Stimulated activated naive CD4-positive, alpha-beta T cell treated with Interleukin-2 at 50 U/mL for 16 hours (primary cell): ENCODE results near the gene DEPDC1B.
"Not testable (repeated sequence)": the region's sequence is repeated elsewhere in the genome, so short reads cannot be mapped to it uniquely, and the experiment has no call there.

ENCODE experiments used
- DNase-seq: peaks from one replicate; lab custom pipeline; 2025; lab: John Stamatoyannopoulos, UW

DEPDC1B gene

DNA sequence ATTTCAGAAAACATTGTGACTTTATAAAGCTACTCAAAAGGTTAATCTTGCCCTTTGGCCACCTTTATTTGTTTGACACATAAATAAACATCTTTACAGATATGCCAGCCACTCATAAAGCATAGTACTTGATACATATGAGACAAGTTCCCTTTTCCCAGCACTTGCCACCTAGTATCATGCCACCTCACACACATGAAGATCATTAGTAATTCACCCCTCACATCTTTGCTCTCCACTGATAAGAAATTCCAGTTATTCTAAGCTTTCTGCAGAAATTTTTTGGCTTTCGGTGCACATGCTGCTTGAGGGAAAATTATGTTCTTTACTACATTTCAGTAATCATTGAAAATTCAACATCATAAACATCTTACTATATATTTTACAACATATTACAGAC lies 59.1 kb downstream of the DEPDC1B start:
- no peak for DNase-seq

DNA sequence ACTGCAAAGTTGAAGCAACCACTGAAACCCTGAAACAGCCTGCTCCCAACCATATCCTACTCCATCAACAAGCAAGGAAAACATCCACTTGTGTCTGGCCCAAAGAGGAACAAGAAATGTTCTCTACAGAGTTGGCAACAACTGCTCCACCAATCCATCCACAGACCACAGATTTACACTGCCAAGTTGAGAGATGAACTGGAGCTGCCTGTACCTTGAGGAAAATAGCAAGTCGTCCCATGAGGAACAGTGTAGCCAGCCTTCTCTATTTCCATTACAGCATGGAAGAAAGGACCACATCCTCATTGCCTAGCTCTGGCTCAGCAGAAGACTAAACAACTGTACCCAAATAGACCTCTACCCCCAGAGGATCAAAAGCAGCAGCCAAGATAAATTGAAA lies 60.4 kb downstream of the DEPDC1B start:
- DNase-seq, result no peak

DNA sequence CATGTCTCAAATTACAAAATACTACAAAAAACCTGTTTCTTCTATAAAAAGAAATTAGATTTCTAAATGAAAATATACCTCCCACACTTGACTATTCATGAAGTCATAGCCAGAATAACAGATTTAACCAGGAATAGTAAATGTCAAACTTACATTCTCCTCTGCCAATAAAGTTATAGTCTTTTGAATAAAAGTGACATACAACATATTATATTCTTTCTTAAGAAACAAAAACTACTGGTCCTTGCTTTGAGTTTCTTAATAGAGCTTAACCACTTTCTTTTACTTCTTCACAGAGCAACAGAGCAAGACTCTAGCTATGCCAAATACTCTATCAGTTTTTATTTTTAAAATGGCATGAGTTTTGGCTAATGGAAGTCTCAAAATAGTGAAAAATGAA lies 61.7 kb downstream of the DEPDC1B start:
- DNase-seq, result no peak

DNA sequence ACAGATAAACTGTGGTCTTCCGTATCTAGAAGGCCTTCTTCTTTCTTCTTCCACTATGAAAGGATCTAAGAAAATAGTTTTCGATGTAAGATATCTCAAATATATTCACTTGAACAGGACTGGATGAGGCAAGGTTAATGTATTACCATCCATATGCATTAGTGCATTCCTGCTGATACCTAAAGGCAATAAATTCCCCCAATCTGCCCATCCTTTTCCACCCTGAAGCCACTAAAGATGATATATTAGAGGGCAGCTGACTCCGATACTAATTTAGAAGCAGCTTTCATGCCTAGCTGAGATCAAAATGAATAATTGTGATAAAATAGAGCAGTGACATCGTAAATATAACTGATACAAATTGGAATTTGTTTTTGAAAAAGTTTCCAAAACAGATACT lies 63.3 kb downstream of the DEPDC1B start:
- DNase-seq, result no peak

DNA sequence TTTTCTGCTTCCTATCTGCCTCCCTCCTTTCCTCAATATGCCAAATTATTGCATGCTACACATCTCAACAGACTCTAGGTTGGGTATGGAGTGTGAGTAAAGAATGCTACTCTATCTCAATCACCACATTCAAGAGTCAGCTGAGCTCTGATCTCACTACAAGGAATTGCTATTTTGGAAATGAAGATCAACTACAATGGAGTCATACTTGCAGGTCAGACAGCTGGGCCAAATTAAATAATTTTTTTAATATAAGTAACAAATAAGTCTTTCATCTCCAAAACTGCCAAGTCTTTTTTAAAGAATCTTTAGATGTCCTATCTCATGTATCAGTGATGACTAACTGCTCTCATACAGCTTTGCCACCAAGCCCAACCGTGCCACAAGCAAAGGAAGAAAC lies 64.0 kb downstream of the DEPDC1B start:
- no peak for DNase-seq

DNA sequence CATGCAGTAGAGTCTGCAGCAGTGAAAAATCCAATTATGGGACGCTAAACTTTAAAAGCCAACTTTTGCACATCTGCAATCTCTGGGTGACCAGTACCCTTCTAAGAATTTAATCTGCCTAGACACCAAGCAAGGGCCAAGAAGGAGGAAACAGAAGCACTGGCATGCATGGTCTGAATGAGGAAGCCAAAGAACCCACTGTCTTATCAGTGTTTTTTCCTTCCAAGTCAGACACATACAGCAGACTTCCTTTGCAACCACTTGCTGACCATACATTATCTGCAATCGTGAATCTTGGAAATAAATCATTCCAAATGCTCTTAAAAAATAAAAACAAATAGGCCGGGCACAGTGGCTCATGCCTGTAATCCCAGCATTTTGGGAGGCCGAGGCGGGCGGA lies 65.9 kb downstream of the DEPDC1B start:
- no peak for DNase-seq

DNA sequence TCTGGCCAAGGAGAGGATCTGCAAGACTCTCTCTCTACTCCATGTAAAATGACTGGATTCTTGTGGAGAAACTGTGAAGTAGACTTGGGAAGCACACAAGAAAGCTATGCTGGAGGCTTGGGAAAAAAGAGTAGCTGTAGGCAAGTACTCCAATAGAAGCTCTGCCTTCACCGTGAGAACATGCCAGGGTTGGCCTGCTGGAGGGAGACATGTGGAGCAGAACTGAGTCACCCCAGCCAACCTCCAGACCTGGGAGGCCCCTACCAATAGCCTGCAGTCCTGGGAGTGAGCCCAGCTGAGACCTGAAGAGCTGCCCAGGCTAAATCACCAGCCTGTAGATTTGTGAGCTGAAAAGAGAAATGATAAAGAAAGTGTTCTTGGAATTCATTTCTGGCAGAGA lies 66.6 kb downstream of the DEPDC1B start:
- no peak for DNase-seq

DNA sequence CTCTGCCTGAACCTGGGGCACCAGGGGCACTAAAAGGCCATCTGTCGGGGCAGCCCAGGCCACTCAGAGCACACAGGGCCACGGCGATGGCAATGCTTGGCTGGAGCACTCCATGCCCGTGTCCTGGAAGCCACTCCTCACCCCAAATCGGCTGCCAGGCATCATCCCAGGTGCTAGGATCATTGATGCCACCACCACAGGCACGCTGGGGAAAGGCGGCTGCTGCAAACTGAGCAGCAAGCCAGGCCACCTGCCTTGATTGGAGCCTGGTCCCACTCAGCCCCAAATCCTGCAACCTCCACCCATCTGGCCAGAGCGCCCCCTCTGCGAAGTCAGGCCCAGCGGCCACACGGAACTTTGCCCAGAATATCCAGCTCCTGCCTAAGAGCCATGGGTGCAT lies 67.8 kb downstream of the DEPDC1B start:
- no peak for DNase-seq

DNA sequence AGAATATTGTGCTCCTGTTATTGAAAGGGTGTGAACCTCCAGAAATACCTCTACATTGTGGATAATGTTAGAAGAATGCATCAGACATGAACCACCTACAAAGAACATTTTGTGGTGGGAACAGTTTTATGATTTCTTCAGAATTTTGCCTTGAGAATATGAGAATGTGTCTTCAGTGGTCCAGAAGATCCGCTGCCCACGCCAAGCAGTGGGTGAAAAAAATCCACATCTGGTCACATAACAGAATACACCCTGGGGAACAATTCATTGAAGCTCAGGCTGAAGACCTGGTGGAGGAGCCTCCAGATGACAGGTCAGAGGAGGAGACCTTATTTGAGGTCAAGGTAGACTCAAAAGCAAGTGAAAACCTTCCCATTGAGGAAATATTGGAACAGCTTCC lies 69.1 kb downstream of the DEPDC1B start:
- DNase-seq, result no peak

DNA sequence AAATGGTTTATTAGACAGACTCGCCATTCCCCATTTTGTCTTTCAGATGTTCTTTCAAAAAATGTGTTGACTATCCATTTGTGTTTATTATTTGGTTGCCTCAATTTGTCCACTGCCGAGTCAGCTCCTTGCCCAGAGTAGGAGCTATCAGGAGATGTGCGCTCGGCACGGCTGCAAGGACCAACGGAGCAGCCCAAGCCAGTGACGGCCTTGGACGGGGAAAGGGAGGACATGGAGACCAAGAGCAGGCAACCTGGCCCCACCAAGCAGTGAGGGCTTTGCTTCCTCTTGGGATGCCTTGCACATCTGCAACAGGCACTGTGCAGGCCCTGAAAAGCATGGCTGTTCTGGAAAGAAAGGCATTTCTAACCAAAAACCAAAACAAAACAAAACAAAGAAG lies 69.8 kb downstream of the DEPDC1B start:
- DNase-seq, result no peak

DNA sequence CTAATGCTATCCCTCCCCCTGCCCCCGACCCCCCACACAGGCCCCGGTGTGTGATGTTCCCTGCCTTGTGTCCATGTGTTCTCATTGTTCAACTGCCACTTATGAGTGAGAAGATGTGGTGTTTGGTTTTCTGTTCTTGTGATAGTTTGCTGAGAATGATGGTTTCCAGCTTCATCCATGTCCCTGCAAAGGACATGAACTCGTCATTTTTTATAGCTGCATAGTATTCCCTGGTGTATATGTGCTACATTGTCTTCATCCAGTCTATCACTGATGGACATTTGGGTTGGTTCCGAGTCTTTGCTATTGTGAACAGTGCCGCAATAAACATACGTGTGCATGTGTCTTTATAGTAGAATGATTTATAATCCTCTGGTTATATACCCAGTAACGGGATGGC lies 75.1 kb downstream of the DEPDC1B start:
- DNase-seq, result not testable (repeated sequence)

DNA sequence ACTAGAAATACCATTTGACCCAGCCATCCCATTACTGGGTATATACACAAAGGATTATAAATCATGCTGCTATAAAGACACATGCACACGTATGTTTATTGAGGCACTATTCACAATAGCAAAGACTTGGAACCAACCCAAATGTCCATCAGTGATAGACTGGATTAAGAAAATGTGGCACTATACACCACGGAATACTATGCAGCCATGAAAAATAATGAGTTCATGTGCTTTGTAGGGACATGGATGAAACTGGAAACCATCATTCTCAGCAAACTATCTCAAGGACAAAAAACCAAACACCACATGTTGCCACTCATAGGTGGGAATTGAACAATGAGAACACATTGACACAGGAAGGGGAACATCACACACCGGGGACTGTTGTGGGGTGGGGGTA lies 79.2 kb downstream of the DEPDC1B start:
- not testable (repeated sequence) for DNase-seq

DNA sequence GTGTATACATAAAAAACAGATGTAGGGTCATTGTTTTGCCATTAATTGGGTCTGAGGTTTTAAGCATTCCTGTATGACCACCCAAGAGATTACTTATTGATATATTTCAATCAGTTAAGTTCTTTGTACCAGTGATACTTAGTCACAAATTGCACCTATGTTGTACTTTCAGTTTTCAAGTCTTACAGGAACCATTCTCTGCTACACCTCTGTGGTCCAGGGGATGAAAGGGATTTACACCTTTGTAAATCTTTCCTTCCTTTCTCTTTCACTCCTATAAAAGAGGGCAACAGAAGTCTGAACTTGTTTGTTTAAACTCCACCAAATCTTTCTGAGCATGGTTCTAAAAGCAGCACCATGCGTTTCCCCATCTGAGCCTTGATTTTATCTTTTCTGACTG lies 86.1 kb downstream of the DEPDC1B start:
- no peak for DNase-seq

DNA sequence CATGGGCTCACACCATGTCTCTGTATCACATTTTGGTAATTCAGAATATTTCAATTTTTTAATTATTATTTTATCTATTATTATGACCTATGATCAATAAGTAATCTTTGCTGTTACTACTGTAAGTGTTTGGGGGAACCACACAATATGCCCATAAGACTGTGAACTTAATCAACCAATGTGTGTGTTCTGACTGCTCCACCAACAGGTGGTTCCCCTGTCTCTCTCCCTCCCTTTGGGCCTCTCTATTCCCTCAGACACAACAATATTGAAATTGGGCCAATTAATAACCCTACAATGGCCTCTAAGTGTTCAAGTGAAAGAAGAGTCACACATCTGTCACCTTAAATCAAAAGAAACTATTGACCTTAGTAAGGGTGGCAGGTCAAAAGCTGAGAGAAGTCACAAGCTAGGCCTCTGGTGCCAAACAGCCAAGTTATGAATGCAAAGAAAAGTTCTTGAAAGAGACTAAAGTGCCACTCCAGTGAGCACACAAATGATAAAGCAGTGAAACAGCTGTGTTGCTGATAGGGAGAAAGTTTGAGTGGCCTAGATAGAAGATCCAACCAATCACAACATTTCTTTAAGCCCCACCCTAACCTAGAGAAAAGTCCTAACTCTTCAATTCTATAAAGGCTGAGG lies 88.7 kb downstream of the DEPDC1B start:
- DNase-seq, result no peak

DNA sequence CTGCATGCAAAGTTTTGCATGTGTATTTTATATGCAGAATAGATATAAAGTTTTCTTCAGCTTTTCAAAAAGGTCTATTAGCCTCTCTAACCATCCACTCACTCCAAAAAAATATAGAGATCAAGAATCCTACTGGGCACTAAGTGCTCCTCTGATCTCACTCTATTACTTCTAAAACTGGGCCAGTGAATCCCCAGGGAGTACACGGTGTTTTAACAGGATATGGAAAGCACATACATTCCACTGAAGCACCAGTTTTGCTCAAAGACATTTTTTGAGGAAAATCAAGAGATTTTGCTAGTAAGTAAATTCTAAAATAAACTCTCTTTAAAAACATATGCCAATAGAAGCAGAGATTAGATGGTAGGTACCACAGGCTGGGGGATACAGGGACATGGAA lies 95.2 kb downstream of the DEPDC1B start:
- no peak for DNase-seq

DNA sequence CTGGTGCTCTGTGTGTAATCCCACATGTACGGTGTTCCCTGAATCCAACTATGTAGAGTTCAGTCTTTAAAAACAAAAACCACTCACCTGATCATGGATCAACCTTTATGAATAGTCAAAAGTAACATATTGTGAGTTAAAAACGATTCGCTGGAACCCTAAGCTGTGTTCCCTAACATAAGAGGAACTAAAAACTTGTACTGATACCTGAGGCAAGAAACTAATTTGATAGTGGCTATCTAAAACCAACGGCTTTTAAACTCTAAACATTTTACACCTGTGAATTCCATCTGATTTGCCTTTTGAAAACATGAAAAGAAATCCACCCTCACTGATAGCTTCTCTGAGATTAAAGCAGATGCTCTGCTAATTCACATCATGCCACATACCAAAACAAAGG lies 101.5 kb downstream of the DEPDC1B start:
- no peak for DNase-seq

DNA sequence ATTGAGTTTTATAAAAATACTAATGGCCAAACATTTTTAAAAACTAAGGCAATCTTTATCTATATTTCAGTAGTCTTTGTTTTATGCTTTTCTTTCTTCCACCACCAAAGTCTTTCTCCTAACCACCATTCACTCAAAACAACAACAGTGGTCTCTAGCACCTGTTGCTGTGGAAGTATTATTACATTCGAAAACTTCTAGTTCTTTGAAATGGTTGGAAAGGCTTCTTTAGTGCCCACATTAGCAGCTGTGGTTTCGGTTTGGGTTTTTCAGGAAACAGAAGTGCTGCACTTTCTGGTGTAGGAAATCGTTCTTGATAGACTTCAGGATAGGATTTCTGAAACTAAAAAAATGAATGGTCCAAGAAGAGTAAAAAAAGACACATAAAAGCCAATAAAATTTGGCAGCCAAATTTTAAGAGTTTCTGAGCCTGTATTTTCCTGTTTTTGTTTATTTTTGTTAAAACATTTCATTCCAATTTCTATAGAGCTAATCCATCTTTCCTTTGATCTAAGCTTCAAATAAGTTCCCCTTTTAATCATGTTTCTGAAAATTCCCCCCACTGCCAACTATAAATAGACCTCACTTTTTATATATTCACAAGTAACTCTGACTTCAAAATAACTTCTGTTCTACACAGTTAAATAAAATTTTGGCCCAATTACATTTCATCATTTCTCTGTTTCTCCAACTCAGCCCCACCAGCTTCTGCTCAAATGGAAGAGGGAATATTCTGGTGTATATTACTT lies 102.2 kb downstream of the DEPDC1B start:
- DNase-seq, result no peak

DNA sequence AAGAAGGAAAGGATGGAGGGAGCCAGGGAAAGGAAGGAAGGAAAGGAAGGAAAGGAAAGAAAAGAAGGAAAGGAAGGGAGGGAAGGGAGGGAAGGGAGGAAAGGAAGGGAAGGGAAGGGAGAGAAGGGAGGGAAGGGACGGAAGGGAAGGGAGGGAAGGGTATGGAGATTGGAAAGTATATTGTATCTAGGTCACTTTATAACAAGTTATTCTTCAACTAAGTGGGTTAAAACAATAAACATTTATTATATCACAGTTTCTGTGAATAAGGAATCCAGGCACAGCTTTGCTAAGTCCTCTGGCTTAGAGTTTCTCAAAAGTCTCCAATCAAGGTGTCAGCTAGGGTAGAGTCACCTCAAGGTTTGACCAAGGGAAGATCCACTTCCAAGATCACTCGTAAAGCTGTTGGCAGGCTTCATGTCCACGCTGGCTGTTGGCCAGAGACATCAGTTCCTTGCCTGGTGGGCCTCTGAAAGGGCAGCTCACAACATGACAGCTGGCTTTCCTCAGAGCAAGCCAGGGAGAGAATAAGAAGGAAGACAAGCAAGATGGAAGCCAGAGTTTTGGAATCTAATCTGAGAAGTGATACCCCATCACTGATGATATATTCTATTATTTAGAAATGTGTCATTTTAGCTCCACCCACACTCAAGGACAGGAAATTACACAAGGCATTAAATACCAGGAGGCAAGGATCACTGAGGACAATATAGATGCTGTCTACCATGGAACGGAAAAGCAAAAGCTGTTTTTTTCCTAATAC lies 105.1 kb downstream of the DEPDC1B start:
- DNase-seq, result no peak

DNA sequence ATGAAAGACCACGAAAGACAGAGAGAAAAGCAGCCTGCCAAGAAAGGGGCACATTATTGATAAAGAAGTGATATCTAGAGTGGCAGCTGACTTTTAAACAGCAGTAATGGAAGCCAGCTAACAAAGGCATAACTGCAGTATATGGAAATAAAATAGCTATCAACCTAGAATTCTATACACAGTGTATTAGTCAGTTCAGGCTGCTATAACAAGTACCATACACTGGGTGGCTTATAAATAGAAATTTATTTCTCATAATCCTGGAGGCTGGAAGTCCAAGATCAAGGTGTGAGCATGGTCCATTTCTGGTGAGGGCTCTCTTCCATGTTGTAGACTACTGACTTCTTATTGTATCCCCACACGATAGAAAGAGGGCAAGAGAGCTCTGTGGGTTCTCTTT lies 109.8 kb downstream of the DEPDC1B start:
- DNase-seq, result no peak

DNA sequence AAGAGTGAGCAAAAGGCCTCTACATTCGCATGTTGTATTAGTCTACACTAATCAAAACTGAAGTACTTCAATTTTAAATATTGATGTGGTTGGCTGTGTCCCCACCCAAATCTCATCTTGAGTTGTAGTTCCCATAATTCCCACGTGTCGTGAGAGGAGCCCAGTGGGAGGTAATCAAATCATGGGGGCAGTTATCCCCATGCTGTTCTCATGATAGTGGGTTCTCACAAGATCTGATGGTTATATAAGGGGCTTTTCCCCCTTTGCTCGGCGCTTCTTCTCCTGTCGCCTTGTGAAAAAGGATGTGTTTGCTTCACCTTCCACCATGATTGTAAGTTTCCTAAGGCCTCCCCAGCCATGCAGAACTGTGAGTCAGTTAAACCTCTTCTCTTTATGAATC lies 112.7 kb downstream of the DEPDC1B start:
- not testable (repeated sequence) for DNase-seq

DNA sequence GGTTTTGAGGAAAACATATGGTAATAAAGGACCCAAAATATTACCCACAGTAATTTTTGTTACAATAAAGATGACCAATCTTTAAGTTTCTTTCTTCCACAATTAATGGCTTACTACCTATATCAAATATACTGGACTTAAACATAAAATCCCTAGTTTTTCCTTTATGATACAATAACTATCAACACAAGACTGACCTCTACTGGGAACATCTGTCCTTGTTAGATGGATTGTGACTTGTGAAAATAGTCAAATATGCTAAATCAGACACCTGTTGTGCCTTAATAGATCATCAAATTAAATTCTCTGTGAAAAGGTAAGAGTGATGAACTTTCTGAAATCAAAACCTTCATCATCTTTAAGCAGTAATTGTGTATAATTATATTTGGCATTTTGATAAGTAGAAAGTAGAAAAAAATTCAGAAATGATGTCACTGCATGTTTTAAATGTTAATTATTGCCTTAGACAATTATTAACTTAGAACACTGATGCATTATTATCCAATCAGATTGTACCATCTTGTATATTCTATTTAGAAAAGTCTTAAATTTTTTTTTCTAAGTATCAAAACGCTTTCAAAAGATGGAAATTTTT lies 113.6 kb downstream of the DEPDC1B start:
- DNase-seq, result no peak

DNA sequence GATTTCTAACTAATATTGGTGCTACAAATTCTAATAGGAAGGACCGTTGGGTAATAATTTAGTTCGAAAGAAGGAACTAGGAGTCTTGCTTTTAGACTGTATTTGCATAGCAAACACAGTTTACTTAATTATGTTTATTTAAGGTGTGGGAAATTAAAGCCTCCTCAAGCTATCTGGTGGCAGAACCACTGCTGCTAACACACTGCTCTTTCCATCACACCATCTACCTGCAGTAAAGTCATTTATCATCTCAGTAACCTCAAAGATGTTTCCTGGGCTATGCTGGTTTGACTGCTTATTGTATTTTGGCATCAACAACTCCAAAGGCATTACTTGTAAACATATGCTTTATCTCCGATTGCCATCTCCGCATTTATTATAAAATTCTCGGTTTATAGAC lies 114.3 kb downstream of the DEPDC1B start:
- no peak for DNase-seq

DNA sequence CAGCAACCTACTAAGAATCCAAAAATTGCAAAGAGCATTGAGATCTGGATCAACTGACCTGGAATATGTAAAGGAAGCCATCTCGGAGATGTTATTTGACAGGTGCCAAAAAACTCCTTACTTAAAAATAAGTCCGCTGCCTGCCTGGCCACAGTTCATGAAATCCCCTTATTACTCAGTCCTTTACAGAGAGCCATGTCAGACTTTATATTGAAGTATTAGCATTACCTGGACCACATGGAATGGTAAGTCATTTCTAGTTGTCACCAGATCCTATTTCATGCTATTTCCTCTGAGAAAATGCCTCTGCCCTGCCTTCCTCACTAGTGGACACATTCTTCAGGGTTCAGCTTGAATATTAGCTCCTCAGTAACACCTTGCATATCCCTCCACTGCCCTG lies 115.7 kb downstream of the DEPDC1B start:
- no peak for DNase-seq
